Neural cell (in vitro differentiated cells): ENCODE data around the gene POU6F2. TPM values are rescaled to one million over a fixed set of nuclear protein-coding genes. Genes with fewer than 3 reads are reported as not detected.

Source experiments
- H2AFZ ChIP-seq: fragments of 200-600, 300-800 bp; sonication (generic), shearing (Covaris generic); 2 replicates; pipeline ENCODE4 v1.6.0; 2014; ENCODE audit warnings: low read depth, mild to moderate bottlenecking, antibody characterized with exemption, low read length, moderate library complexity
- H3F3A ChIP-seq: fragments of 200-600 bp; shearing (Covaris generic); 2 replicates; pipeline ENCODE4 v1.6.1; 2016; ENCODE audit warnings: mild to moderate bottlenecking, moderate library complexity, mixed read lengths, antibody characterized with exemption, low read length; ENCODE audit not compliant: insufficient read depth, poor library complexity, severe bottlenecking
- H3K27ac ChIP-seq: fragments of 200-600, 300-800 bp; sonication (generic), shearing (Covaris generic); 2 replicates; pipeline ENCODE4 v1.5.1; 2014; ENCODE audit warnings: mild to moderate bottlenecking, low read length, moderate library complexity
- H3K27me3 ChIP-seq: fragments of 300-800, 200-600 bp; sonication (generic), shearing (Covaris generic); 2 replicates; pipeline ENCODE4 v1.6.0; 2014; ENCODE audit warnings: mild to moderate bottlenecking, low read depth, low read length, moderate library complexity; ENCODE audit not compliant: insufficient read depth
- H3K36me3 ChIP-seq: fragments of 300-800, 200-600 bp; sonication (generic), shearing (Covaris generic); 2 replicates; pipeline ENCODE4 v1.5.1; 2014; ENCODE audit warnings: mild to moderate bottlenecking, antibody characterized with exemption, low read length, moderate library complexity; ENCODE audit not compliant: insufficient read depth
- H3K4me2 ChIP-seq: fragments of 300-800, 200-600 bp; sonication (generic), shearing (Covaris generic); 2 replicates; pipeline ENCODE4 v1.6.0; 2014; ENCODE audit warnings: mild to moderate bottlenecking, low read length
- H3K4me3 ChIP-seq: fragments of 300-800, 200-600 bp; sonication (generic), shearing (Covaris generic); 2 replicates; pipeline ENCODE4 v1.5.1; 2014; ENCODE audit warnings: mild to moderate bottlenecking, low read length, moderate library complexity
- H3K79me2 ChIP-seq: fragments of 200-600 bp; shearing (Covaris generic); replicated peaks from 2 replicates; pipeline ENCODE4 v1.6.0; 2014; ENCODE audit warnings: mild to moderate bottlenecking, low read length, moderate library complexity; ENCODE audit not compliant: insufficient read depth
- H3K9ac ChIP-seq: fragments of 300-800, 200-600 bp; sonication (generic), shearing (Covaris generic); 2 replicates; pipeline ENCODE4 v1.6.1; 2016; ENCODE audit warnings: mild to moderate bottlenecking, low read length, mixed read lengths
- H3K9me2 ChIP-seq: fragments of 200-600 bp; shearing (Covaris generic); 2 replicates; pipeline ENCODE4 v1.6.1; 2016; ENCODE audit warnings: mild to moderate bottlenecking, low read length, mixed read lengths; ENCODE audit not compliant: insufficient read depth
- H3K9me3 ChIP-seq: fragments of 200-600, 300-800 bp; sonication (generic), shearing (Covaris generic); 2 replicates; pipeline ENCODE4 v1.6.1; 2016; ENCODE audit warnings: mild to moderate bottlenecking, mixed run types, low read length, moderate library complexity, mixed read lengths
- H4K20me1 ChIP-seq: fragments of 200-600 bp; shearing (Covaris generic); 2 replicates; pipeline ENCODE4 v1.6.1; 2016; ENCODE audit warnings: mild to moderate bottlenecking, mixed run types; ENCODE audit not compliant: insufficient read depth
- CTCF ChIP-seq: fragments of 450-650 bp; IDR thresholded peaks from 2 replicates; pipeline ENCODE4 v1.5.1; 2014; ENCODE audit warnings: antibody characterized with exemption, mild to moderate bottlenecking, moderate library complexity; ENCODE audit not compliant: poor library complexity, severe bottlenecking
- EP300 ChIP-seq: fragments of 450-650 bp; conservative IDR thresholded peaks from 2 replicates; pipeline ENCODE4 v1.6.1; 2014; ENCODE audit warnings: antibody characterized with exemption, mild to moderate bottlenecking, moderate library complexity; ENCODE audit not compliant: poor library complexity, severe bottlenecking
- EZH2 ChIP-seq: fragments of 200-600, 300-800 bp; shearing (Covaris generic), sonication (generic); IDR thresholded peaks from 2 replicates; pipeline ENCODE4 v1.6.1; 2014; ENCODE audit warnings: antibody characterized with exemption, low read length, borderline replicate concordance, mild to moderate bottlenecking; ENCODE audit not compliant: insufficient read depth, poor library complexity, severe bottlenecking
- MXI1 ChIP-seq: fragments of 450-650 bp; conservative IDR thresholded peaks from 2 replicates; pipeline ENCODE4 v1.6.1; 2014; ENCODE audit warnings: antibody characterized with exemption, mild to moderate bottlenecking; ENCODE audit not compliant: poor library complexity, severe bottlenecking
- POLR2AphosphoS5 ChIP-seq: IDR thresholded peaks from 2 replicates; pipeline ENCODE4 v1.6.1; 2012
- RAD21 ChIP-seq: fragments of 450-650 bp; conservative IDR thresholded peaks from 2 replicates; pipeline ENCODE4 v1.6.1; 2014; ENCODE audit warnings: antibody characterized with exemption, mild to moderate bottlenecking, moderate library complexity
- REST ChIP-seq: IDR thresholded peaks from 2 replicates; pipeline ENCODE4 v1.6.1; 2012; ENCODE audit warnings: borderline replicate concordance
- SMC3 ChIP-seq: fragments of 450-650 bp; conservative IDR thresholded peaks from 2 replicates; pipeline ENCODE4 v1.6.1; 2014; ENCODE audit warnings: antibody characterized with exemption, mild to moderate bottlenecking, moderate library complexity; ENCODE audit not compliant: poor library complexity
- TAF1 ChIP-seq: IDR thresholded peaks from 2 replicates; pipeline ENCODE4 v1.6.1; 2012; ENCODE audit warnings: low read depth
- polyA plus RNA-seq: library from polyadenylated mRNA; depleted of rRNA; stranded (reverse); fragments of >200 nt; gene quantifications from 2 replicates; pipeline ENCODE4 v1.2.3, GENCODE V29; 2014

POU6F2 gene
- polyA plus RNA-seq, 1 donor from 2014 or later = 2.8 TPM

GRCh38 chr7:39400836-39401235 lies 423.1 kb downstream of the POU6F2 start:
- TF ChIP-seq RAD21 = no peak
- H3K9ac ChIP-seq = no peak overlapping the region
- no peaks in the 10 kb centered on the region for H3K9me2 ChIP-seq
- H3K9me3 ChIP-seq = no peaks in the 10 kb centered on the region
- no peaks in the 10 kb centered on the region for H3F3A ChIP-seq
- H3K27ac ChIP-seq = no peak overlapping the region
- no peaks in the 10 kb centered on the region for H4K20me1 ChIP-seq
- no peak overlapping the region for H3K4me3 ChIP-seq
- H3K4me2 ChIP-seq = no peak overlapping the region
- H3K79me2 ChIP-seq = no peaks in the 10 kb centered on the region
- H3K27me3 ChIP-seq = no peaks in the 10 kb centered on the region
- no peaks in the 10 kb centered on the region for H3K36me3 ChIP-seq
- H2AFZ ChIP-seq = no peak overlapping the region

GRCh38 chr7:39402034-39402433 lies 424.3 kb downstream of the POU6F2 start:
- H2AFZ ChIP-seq = no peak overlapping the region

More at GRCh38 chr7:39402034-39402433, 424.3 kb downstream of the POU6F2 start:
- no peaks in the 10 kb centered on the region for H3K9me3 ChIP-seq
- no peaks in the 10 kb centered on the region for H3K79me2 ChIP-seq
- no peaks in the 10 kb centered on the region for H3K9me2 ChIP-seq
- no peaks in the 10 kb centered on the region for H3K36me3 ChIP-seq
- H3K9ac ChIP-seq = no peak overlapping the region
- no peaks in the 10 kb centered on the region for H4K20me1 ChIP-seq
- H3F3A ChIP-seq = no peaks in the 10 kb centered on the region
- H3K27me3 ChIP-seq = no peaks in the 10 kb centered on the region
- H3K27ac ChIP-seq = no peak overlapping the region
- H3K4me3 ChIP-seq = no peak overlapping the region
- no peak for TF ChIP-seq MXI1
- TF ChIP-seq POLR2AphosphoS5 = no peak
- no peak for TF ChIP-seq TAF1
- no peak for TF ChIP-seq EZH2
- TF ChIP-seq SMC3 = no peak
- TF ChIP-seq EP300 = no peak
- no peak for TF ChIP-seq CTCF
- no peak for TF ChIP-seq RAD21
- no peak for TF ChIP-seq REST
- H3K4me2 ChIP-seq = no peak overlapping the region
